ENCODE results near the gene GATB.

The GATB gene

DNA sequence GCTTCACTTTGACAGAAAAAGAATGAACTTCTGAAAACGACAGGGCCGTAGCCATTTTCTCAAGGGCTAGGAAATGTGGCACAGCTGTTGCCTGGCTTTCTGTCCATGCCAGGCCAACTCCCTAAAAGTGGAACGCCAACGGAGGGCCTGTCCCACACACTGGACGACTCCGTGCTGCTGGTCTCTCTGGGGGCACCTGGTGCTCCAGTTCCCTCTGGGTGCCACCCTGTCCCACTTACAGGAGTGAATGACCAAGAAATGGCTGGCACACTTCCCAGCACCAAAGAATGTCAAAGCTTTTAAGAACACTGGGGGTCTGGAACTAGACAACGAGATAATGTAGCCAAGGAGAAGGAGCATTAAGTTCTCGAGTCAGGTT lies 40.9 kb downstream of the GATB start:
- no peak overlapping the region for H3K4me3 Mint-ChIP-seq
- DNase-seq (ENCODE audit: low spot score in 2 of 2) (no peak), ATAC-seq (replicated peaks; ENCODE audit: extremely low read depth, poor library complexity, severe bottlenecking) (no peak)
- peaks cover 6% of the 10 kb centered on the region for H3K36me3 Mint-ChIP-seq (ENCODE audit: insufficient read depth)
- peaks cover 7% of the 10 kb centered on the region for H3K4me1 Mint-ChIP-seq
- H3K27me3 Mint-ChIP-seq: no peaks in the 10 kb centered on the region
- no peaks in the 10 kb centered on the region for H3K9me3 Mint-ChIP-seq
- H3K27ac Mint-ChIP-seq (ENCODE audit: low read depth): no peak overlapping the region

DNA sequence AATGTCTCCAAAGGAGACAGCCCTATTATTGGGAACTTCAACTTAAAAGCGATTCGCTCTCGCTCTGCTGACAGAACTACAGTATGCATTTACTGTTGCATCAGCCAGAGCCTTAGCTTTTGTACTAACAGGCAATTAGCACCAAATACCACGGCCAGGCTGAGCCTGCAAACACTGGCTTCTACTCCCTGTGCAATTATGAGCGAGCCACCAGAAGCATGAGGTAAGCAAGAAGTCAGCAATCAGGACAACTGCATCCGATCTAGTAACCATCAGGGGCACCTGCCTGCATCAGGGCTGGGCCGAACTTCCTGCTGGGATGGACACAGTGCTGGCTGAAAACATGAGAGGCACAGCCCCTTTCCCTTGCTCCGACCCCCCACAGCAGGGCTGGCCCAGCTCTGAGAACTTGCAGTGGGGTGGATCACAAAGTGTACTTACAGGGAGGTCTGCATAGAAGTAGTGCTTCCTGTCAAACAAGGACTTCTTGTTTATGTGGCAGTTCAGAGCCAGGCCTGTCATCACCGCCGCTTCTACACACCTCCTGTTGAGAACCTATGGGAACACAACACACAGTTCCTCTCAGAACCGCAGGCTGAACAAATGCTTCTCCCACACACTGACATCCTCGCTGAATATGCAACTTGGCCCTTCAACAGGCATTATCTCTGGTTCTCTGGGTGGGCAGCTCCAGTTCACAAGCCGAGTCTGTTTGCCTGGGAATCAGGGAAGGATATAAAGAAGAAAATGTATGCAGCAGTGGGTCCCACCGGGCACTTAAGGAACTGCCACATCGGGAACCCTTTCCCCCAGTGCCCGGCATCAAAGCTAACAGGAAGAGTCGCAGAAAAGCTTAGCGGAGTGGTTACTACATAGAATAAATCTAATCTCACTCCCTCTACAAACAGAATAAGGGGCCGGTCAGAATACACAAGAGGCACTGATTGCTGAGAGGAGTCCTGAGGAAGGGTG lies 41.5 kb downstream of the GATB start:
- peaks cover 6% of the 10 kb centered on the region for H3K36me3 Mint-ChIP-seq (ENCODE audit: insufficient read depth)
- H3K27ac Mint-ChIP-seq (ENCODE audit: low read depth): no peak overlapping the region
- ATAC-seq (replicated peaks; ENCODE audit: extremely low read depth, poor library complexity, severe bottlenecking) (no peak), DNase-seq (ENCODE audit: low spot score in 2 of 2) (no peak)
- H3K4me3 Mint-ChIP-seq: no peak overlapping the region
- peaks cover under 1% of the 10 kb centered on the region for H3K4me1 Mint-ChIP-seq
- no peaks in the 10 kb centered on the region for H3K9me3 Mint-ChIP-seq
- H3K27me3 Mint-ChIP-seq: no peaks in the 10 kb centered on the region

DNA sequence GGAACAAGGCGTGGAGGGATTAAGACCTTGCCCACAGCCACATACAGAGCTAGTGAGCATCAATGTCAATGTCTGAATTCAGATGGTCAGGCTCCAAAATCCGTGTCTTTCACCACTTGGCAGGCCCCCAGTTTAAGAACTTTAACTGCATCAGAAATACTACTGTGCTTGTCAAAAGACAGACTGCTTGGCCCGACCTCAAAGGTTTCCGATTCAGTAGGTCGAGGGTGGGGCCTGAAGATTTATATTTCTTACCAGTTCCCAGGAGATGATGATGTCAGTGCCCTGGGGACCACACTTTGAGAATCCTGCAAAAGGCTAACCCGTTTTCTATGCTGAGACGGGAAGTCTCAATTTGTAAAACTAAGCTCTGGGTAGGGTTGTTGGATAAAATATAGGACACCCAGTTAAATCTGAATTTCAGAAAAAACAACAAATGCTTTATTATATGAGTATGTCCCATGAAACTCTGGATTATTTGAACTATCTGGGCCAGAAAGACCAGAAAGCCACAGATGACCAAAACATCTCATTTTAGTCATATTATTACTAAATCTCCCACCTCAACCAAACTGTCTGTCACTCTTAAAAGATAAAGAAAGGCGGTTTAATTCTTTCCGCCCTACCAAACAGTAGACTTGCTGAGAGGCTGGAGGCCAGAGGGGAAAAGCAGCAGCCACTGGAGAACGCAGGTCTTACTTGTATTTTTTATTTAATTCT lies 42.7 kb downstream of the GATB start:
- no peaks in the 10 kb centered on the region for H3K27me3 Mint-ChIP-seq
- no peaks in the 10 kb centered on the region for H3K9me3 Mint-ChIP-seq
- no peak overlapping the region for H3K27ac Mint-ChIP-seq (ENCODE audit: low read depth)
- H3K4me3 Mint-ChIP-seq: no peak overlapping the region
- no peak for DNase-seq (ENCODE audit: low spot score in 2 of 2)
- ATAC-seq (replicated peaks; ENCODE audit: extremely low read depth, poor library complexity, severe bottlenecking): no peak
- H3K4me1 Mint-ChIP-seq: no peaks in the 10 kb centered on the region
- peaks cover 6% of the 10 kb centered on the region for H3K36me3 Mint-ChIP-seq (ENCODE audit: insufficient read depth)

DNA sequence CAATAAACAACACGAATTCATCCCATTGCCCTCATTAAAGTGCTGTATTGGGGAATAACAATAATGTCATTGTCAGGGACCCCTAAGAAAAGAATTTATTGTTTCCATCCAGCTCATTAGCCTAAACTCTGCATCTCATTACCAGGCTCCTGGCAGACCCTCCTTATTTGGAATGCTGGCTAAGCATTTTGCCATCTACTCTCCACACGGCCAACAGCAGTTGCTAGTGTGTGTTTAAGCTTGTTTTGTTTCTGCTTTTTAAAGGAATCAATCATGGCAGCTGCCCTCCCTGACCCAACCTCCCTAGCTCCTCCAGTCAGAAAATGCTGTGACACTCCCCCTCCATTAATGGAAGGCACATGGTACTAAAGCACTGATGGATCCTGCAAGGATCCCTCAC lies 43.5 kb downstream of the GATB start:
- no peaks in the 10 kb centered on the region for H3K27me3 Mint-ChIP-seq
- H3K4me1 Mint-ChIP-seq: no peaks in the 10 kb centered on the region
- H3K4me3 Mint-ChIP-seq: no peak overlapping the region
- DNase-seq (ENCODE audit: low spot score in 2 of 2) (no peak), ATAC-seq (replicated peaks; ENCODE audit: extremely low read depth, poor library complexity, severe bottlenecking) (no peak)
- H3K27ac Mint-ChIP-seq (ENCODE audit: low read depth): no peak overlapping the region
- peaks cover 6% of the 10 kb centered on the region for H3K36me3 Mint-ChIP-seq (ENCODE audit: insufficient read depth)
- H3K9me3 Mint-ChIP-seq: no peaks in the 10 kb centered on the region

DNA sequence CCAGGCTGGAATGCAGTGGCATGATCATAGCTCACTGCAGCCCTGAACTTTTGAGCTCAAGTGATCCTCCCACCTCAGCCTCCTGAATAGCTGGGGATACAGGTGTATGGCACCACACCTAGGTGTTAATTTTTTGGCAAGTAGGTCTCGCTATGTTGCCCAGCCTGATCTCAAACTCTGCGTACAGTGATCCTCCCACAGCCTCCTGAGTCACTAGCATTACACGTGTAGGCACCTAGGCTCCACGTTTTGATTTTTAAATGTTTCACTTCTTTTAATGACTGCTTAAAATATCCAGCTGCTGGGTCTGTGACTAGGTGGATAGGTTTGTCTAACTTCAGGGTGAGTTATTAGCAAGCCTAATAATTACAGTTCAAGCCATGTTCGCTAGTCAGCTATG lies 44.5 kb downstream of the GATB start:
- DNase-seq (ENCODE audit: low spot score in 2 of 2) (no peak), ATAC-seq (replicated peaks; ENCODE audit: extremely low read depth, poor library complexity, severe bottlenecking) (no peak)
- no peak overlapping the region for H3K27ac Mint-ChIP-seq (ENCODE audit: low read depth)
- H3K9me3 Mint-ChIP-seq: no peaks in the 10 kb centered on the region
- no peaks in the 10 kb centered on the region for H3K4me1 Mint-ChIP-seq
- peaks cover 6% of the 10 kb centered on the region for H3K36me3 Mint-ChIP-seq (ENCODE audit: insufficient read depth)
- no peak overlapping the region for H3K4me3 Mint-ChIP-seq
- H3K27me3 Mint-ChIP-seq: no peaks in the 10 kb centered on the region

DNA sequence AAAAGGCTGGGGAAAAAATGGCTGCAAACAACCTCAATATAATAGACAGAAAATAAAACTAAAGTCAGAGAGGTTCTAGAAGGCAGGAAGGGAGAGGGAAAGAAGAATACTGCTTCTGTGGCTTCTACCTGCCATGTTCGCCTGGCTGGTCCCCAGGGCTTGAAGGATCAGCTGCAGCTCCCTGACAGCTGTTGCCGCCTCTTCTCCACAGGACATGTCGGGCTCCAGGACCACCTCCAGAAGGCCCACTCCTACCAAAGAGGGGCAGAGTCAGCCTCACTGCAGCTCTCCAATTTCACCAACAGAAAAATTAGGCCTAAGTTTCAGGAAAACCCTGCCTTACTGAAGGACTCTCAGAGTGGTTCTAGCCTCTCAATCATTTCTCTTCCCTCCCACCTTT lies 44.9 kb downstream of the GATB start:
- H3K4me1 Mint-ChIP-seq: no peaks in the 10 kb centered on the region
- DNase-seq (ENCODE audit: low spot score in 2 of 2): no peak
- H3K36me3 Mint-ChIP-seq (ENCODE audit: insufficient read depth): peaks cover 6% of the 10 kb centered on the region
- no peaks in the 10 kb centered on the region for H3K9me3 Mint-ChIP-seq
- no peak overlapping the region for H3K4me3 Mint-ChIP-seq
- H3K27me3 Mint-ChIP-seq: no peaks in the 10 kb centered on the region
- no peak overlapping the region for H3K27ac Mint-ChIP-seq (ENCODE audit: low read depth)
- ATAC-seq (replicated peaks; ENCODE audit: extremely low read depth, poor library complexity, severe bottlenecking): no peak

DNA sequence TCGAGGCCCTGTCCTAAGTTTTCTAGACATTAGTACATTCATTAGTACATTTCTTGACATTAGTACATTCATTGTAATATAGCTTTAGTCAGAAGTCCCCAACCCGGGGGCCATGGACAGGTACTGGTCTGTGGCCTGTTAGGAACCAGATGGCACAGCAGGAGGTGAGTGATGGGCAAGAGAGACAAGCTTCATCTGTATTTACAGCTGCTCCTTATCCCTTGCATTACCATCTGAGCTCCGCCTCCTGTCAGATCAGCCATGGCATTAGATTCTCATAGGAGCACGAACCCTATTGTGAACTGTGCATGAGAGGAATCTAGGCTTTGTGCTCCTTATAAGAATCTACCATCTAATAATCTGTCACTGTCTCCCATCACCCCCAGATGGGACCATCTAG lies 48.0 kb downstream of the GATB start:
- H3K27me3 Mint-ChIP-seq: no peaks in the 10 kb centered on the region
- H3K36me3 Mint-ChIP-seq (ENCODE audit: insufficient read depth): peaks cover 6% of the 10 kb centered on the region
- DNase-seq (ENCODE audit: low spot score in 2 of 2) (no peak), ATAC-seq (replicated peaks; ENCODE audit: extremely low read depth, poor library complexity, severe bottlenecking) (no peak)
- no peak overlapping the region for H3K27ac Mint-ChIP-seq (ENCODE audit: low read depth)
- H3K4me3 Mint-ChIP-seq: no peak overlapping the region
- no peaks in the 10 kb centered on the region for H3K9me3 Mint-ChIP-seq
- no peaks in the 10 kb centered on the region for H3K4me1 Mint-ChIP-seq

DNA sequence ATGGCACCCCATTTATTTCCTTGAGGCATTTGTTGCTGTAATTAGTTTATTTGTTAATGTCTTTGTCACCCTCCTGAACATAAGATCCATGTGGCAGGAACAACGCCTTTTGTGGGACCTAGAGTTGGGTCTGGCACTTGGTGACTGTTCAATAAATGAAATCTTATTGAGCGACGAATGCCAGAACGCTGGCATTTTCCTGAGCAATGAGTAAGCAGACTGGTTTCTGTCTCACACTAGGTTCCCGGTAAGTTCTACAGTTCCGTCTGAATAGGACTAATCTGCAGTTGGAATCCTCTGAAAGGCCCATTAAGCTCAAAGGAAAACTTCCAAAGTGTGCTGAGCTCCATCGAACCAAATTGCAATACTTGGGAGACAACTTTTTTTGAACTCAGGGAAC lies 49.2 kb downstream of the GATB start:
- H3K4me3 Mint-ChIP-seq: no peak overlapping the region
- H3K36me3 Mint-ChIP-seq (ENCODE audit: insufficient read depth): peaks cover 6% of the 10 kb centered on the region
- H3K27me3 Mint-ChIP-seq: no peaks in the 10 kb centered on the region
- H3K4me1 Mint-ChIP-seq: no peaks in the 10 kb centered on the region
- DNase-seq (ENCODE audit: low spot score in 2 of 2) (no peak), ATAC-seq (replicated peaks; ENCODE audit: extremely low read depth, poor library complexity, severe bottlenecking) (no peak)
- no peaks in the 10 kb centered on the region for H3K9me3 Mint-ChIP-seq
- H3K27ac Mint-ChIP-seq (ENCODE audit: low read depth): no peak overlapping the region

DNA sequence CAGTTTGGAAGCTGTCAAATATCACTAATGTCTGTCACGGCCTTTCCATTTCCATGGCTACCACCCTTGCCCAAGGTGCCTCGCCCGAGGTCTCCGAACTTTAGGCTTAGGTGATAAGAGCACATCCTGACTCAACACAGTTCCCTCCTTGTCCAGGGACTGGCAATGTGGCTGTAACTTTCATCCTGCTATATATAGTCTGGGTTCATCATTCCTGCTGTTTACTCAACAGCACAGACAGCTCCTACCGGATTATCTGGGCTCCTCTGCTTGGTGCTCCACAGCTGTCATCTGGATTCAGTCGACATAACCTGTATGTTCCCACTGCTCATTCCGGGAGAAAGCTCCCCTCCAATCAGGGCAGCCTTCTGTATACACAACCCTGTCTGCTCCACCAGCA lies 51.2 kb downstream of the GATB start:
- Mint-ChIP-seq H3K27ac (ENCODE audit: low read depth) (no peak overlapping the region), H3K4me1 (no peaks in the 10 kb centered on the region), H3K27me3 (no peaks in the 10 kb centered on the region), H3K4me3 (no peak overlapping the region), H3K9me3 (no peaks in the 10 kb centered on the region), H3K36me3 (ENCODE audit: insufficient read depth) (no peaks in the 10 kb centered on the region)
- ATAC-seq (replicated peaks; ENCODE audit: extremely low read depth, poor library complexity, severe bottlenecking) (no peak), DNase-seq (ENCODE audit: low spot score in 2 of 2) (no peak)

DNA sequence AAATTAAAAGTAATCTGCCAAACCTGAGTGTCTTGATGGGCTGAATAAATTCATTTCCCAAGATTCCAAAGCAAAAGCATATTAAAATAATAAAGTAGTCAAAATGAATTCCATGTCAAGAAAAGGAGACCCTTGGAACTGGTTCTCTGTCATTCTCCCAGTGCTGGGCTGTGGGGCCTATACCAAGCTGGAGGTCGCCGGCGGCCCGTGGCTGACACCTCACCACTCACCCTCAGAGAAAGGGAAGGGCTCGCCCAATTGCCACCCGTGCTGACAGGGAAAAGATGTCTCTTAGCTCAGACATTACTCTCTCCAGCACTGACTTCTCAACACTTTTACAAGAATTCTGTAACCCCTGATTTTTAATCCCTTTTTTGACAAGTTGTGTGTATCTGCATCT lies 51.7 kb downstream of the GATB start:
- DNase-seq (ENCODE audit: low spot score in 2 of 2) (no peak), ATAC-seq (replicated peaks; ENCODE audit: extremely low read depth, poor library complexity, severe bottlenecking) (no peak)
- Mint-ChIP-seq H3K27ac (ENCODE audit: low read depth) (no peak overlapping the region), H3K9me3 (no peaks in the 10 kb centered on the region), H3K4me1 (no peaks in the 10 kb centered on the region), H3K4me3 (no peak overlapping the region), H3K36me3 (ENCODE audit: insufficient read depth) (no peaks in the 10 kb centered on the region), H3K27me3 (no peaks in the 10 kb centered on the region)

DNA sequence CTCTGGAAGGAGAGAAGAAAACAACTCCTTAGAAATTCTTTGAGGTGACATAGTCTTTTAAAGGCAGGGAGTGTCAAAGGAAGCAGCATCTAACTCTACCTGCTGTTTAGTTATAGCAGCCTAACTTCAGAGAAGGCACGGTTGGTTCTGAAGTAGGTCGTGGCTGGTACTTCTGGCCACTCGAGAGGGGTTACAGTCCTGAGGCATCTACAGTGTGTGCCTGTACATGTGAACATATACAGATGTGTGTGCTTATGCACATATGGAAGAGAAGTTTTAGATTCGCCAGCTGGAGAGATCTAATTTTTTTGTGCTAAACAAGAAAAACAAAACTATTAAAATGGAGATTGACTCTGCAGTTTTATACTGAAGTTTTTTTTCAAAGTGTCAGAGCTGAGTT lies 52.7 kb downstream of the GATB start:
- no peak overlapping the region for H3K27ac Mint-ChIP-seq (ENCODE audit: low read depth)

DNA sequence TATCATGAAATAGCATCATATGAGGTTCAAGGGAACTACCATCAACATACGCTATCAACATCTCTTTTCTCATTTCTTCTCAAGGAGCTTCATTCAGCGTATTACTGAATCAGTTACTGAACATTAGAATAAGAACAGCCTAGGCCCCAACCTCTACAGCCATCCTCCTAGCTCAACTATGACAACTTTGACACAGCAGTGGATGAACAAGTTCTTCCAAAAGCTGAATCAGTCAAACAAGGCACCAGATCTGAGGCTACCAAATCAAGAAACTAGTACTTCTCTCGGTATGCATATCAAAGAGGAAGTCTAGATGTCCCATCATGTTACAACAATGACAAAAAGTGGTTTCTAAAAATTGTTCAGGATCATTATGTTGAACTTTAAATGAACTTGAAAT lies 57.4 kb downstream of the GATB start:
- no peaks in the 10 kb centered on the region for H3K4me1 Mint-ChIP-seq
- H3K27ac Mint-ChIP-seq (ENCODE audit: low read depth): peak overlapping the region; percentile 77
- H3K36me3 Mint-ChIP-seq (ENCODE audit: insufficient read depth): peaks cover 6% of the 10 kb centered on the region

More for the DNA sequence above, 52.7 kb downstream of the GATB start:
- no peaks in the 10 kb centered on the region for H3K4me1 Mint-ChIP-seq
- ATAC-seq (replicated peaks; ENCODE audit: extremely low read depth, poor library complexity, severe bottlenecking): no peak
- no peaks in the 10 kb centered on the region for H3K36me3 Mint-ChIP-seq (ENCODE audit: insufficient read depth)
- DNase-seq (ENCODE audit: low spot score in 2 of 2): no peak
- no peak overlapping the region for H3K4me3 Mint-ChIP-seq
- no peaks in the 10 kb centered on the region for H3K27me3 Mint-ChIP-seq
- H3K9me3 Mint-ChIP-seq: no peaks in the 10 kb centered on the region

DNA sequence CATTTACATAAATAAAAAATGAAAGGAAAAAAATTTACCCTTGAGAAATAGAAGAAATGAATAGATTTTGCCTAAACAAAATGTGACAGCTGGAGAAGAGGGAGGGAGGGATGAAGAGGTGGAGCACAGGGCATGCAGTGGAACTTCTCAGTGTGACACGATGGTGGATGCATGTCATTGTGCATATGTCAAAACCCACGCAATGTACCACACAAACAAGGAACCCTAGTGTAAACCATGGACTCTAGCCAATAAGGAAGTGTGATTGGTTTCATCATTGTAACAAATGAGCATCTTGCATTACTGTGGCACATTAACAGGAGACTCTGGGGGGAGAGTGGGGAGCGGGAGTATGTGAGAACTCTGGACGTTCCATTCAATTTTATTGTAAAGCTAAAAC lies 58.6 kb downstream of the GATB start:
- ATAC-seq (replicated peaks; ENCODE audit: extremely low read depth, poor library complexity, severe bottlenecking) (no peak), DNase-seq (ENCODE audit: low spot score in 2 of 2) (no peak)
- H3K4me3 Mint-ChIP-seq: no peak overlapping the region
- peaks cover 9% of the 10 kb centered on the region for H3K36me3 Mint-ChIP-seq (ENCODE audit: insufficient read depth)
- H3K27me3 Mint-ChIP-seq: no peaks in the 10 kb centered on the region
- H3K9me3 Mint-ChIP-seq: no peaks in the 10 kb centered on the region
- no peak overlapping the region for H3K27ac Mint-ChIP-seq (ENCODE audit: low read depth)
- no peaks in the 10 kb centered on the region for H3K4me1 Mint-ChIP-seq

More for the DNA sequence above, 57.4 kb downstream of the GATB start:
- Mint-ChIP-seq H3K4me3 (no peak overlapping the region), H3K27me3 (no peaks in the 10 kb centered on the region), H3K9me3 (no peaks in the 10 kb centered on the region)
- no peak for DNase-seq (ENCODE audit: low spot score in 2 of 2)
- ATAC-seq (replicated peaks; ENCODE audit: extremely low read depth, poor library complexity, severe bottlenecking): no peak

Data from central memory CD8-positive, alpha-beta T cell (primary cell).